Fibroblast of pulmonary artery (primary cell): Measurements from ENCODE around the gene ACOXL.
A peak's percentile ranks its signal among the peaks of the same experiment; 100 is the strongest.

ENCODE experiments used
- DNase-seq: peaks from one replicate; pipeline ENCODE4 v3.0.0-alpha.2; 2010; ENCODE audit warnings: low read depth
- H3K4me3 ChIP-seq: replicated peaks from 2 replicates; pipeline ENCODE4 v1.5.1; 2011; ENCODE audit warnings: low read depth, mild to moderate bottlenecking, control low read depth, low read length, moderate library complexity
- TF ChIP-seq, protein P1 (sequence below): IDR thresholded peaks from 2 replicates; pipeline ENCODE4 v1.5.1; 2011; ENCODE audit warnings: mild to moderate bottlenecking, control low read depth, low read length, inconsistent platforms; ENCODE audit errors: missing control alignments

The ACOXL gene

DNA sequence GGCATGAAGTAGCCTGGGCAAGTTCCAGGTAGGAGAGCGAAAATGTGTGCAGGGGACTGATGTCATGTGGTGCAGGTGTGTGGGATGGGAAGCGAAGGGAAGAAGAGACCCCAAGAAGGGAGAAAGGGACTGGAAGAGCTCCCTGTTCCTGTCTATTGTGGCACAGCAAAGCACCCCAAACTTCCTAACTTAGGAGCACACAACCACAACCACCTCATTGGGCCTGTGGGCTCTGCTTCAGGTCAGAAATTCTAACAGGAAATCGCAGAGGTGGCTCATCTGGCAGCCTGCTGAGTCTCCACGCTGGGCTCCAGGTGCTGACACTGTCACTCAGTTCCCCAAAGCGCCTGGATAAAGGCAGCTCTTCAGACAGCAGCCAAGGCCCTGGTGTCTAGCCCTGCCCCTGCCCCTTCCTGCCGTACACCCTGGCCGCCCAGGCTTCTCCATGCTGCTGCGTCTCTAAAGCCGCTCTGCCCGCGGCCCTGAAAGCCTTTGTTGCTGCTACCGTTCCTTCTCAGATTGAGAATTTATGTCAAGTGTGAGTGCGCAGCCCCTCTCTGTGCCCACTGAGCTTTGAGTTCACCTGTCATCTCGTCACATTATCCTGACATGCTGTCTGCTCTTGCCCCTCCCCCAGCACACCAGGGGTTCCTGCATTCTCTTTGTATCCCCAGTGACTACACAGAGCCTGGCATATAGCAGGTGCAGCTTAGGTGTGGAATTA lies 248.1 kb downstream of the ACOXL start:
- no peak overlapping the region for H3K4me3 ChIP-seq
- TF ChIP-seq, protein P1, sequence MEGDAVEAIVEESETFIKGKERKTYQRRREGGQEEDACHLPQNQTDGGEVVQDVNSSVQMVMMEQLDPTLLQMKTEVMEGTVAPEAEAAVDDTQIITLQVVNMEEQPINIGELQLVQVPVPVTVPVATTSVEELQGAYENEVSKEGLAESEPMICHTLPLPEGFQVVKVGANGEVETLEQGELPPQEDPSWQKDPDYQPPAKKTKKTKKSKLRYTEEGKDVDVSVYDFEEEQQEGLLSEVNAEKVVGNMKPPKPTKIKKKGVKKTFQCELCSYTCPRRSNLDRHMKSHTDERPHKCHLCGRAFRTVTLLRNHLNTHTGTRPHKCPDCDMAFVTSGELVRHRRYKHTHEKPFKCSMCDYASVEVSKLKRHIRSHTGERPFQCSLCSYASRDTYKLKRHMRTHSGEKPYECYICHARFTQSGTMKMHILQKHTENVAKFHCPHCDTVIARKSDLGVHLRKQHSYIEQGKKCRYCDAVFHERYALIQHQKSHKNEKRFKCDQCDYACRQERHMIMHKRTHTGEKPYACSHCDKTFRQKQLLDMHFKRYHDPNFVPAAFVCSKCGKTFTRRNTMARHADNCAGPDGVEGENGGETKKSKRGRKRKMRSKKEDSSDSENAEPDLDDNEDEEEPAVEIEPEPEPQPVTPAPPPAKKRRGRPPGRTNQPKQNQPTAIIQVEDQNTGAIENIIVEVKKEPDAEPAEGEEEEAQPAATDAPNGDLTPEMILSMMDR = no peak
- no peak for DNase-seq

DNA sequence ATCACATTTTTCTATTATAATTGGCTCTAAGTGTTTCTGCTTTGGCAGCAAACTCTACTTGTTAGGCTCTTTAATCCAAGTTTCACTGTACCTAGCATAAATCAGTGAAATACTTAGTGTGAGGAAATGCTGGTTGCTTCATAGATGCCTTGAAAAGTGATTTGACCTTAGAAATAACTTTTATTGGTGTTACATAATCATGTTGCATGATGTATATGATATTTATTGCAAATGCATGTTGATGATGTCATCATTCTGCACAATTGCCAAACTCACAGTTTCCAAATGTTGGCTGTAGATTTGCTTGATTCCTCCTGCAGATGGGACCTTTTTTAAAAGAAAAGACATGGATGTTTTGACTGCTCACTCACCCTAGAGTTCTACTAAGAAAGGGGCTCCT lies 250.8 kb downstream of the ACOXL start:
- TF ChIP-seq, protein P1 = no peak
- DNase-seq = peak; percentile 7
- H3K4me3 ChIP-seq = no peak overlapping the region

DNA sequence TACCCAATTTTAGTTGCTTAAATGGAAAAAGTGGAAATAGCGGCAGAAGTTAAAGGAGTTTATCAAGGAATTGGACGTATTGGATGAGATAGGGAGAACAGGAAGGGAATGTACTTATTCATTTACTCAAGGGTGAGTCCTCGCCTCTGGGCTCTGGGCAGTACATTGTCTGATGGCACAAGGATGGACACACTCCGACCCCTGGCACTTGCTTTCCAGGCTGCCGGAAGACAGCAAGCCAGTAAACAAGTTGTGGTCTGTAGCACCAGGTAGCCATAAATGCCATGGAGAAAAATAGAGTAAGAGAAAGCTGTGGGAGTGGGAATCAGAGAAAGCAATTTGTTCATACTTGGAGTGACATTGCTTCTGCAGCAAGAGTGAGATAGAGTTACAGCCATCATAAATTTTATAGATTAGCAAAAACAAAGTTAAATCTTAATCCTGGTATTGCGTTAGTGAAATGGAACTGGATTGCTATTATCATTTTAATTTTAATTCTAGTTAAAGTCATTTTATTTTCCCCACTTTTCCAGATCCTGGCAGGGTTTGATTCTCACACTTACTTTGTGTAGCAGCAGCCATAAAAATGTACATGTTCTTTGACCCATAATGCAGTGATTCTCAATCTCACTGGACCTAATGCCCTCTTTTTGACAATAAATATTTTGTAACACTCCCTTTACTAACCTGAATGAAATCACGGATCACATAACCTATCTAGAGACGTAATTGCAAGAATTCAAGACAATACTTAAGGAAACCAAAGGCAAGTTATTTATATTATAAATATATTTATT lies 252.5 kb downstream of the ACOXL start:
- no peak for DNase-seq
- no peak overlapping the region for H3K4me3 ChIP-seq
- TF ChIP-seq, protein P1 = no peak

DNA sequence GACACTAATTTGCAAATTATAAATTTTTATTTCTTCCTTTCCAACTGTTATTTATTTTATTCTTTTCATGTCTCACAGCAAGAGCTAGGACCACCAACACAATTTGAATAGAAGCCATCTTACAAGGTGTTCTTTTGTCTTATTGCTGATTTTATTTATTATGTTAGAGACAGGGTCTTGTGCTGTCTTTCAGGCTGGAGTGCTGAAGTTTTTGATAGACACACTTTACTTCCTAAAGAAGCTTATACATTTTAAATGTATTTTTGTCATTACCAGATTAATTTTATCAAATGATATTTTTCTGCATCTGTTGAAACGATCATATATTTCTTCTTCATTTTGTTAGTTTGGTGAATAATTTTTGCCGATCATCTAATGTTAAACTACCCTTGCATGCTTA lies 258.1 kb downstream of the ACOXL start:
- TF ChIP-seq, protein P1 = no peak
- no peak overlapping the region for H3K4me3 ChIP-seq
- DNase-seq = no peak

DNA sequence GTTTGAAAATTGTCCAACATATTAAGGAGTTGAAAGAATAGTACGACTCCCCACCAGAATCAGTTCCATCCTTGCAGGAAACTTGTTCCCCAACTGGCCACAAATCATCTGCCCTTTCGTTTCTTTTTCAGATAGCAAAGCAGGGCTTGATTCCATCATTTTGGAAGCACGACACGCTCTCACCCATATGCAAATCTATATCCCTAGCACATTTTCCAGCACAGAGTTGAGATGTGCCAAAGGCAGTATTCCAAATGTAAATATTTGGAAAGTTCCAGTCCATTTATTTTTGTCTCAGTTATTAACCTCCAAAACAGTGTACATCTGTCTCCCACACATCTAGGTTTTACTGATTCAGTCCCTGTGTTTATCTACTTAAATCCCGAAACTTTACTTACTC lies 259.5 kb downstream of the ACOXL start:
- TF ChIP-seq, protein P1 = no peak
- DNase-seq = no peak
- no peak overlapping the region for H3K4me3 ChIP-seq

DNA sequence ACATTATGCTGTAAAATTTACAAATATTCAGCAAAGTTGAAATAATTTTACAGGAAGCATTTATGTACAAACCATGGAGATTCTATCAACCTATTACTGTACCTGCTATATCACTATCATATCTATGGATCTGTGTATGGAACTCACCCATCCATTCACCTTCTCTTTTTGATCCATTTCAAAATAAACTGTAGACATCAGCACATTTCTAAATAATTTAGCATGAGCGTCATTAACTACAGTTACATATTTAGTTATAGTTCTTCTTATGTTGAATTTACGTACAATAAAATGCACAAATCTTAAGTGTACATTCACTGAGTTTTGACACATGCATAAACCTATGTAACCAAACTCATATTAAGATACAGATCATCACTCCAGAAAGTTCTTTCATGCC lies 260.5 kb downstream of the ACOXL start:
- TF ChIP-seq, protein P1 = no peak

More for the DNA sequence above, 260.5 kb downstream of the ACOXL start:
- no peak overlapping the region for H3K4me3 ChIP-seq
- DNase-seq = no peak
